Measurements from ENCODE around the gene IFNG-AS1. TPM values are rescaled to one million over a fixed set of nuclear protein-coding genes. Genes with fewer than 3 reads are reported as not detected.
A peak's percentile ranks its signal among the peaks of the same experiment; 100 is the strongest.

IFNG-AS1 gene
- total RNA-seq = not detected

DNA sequence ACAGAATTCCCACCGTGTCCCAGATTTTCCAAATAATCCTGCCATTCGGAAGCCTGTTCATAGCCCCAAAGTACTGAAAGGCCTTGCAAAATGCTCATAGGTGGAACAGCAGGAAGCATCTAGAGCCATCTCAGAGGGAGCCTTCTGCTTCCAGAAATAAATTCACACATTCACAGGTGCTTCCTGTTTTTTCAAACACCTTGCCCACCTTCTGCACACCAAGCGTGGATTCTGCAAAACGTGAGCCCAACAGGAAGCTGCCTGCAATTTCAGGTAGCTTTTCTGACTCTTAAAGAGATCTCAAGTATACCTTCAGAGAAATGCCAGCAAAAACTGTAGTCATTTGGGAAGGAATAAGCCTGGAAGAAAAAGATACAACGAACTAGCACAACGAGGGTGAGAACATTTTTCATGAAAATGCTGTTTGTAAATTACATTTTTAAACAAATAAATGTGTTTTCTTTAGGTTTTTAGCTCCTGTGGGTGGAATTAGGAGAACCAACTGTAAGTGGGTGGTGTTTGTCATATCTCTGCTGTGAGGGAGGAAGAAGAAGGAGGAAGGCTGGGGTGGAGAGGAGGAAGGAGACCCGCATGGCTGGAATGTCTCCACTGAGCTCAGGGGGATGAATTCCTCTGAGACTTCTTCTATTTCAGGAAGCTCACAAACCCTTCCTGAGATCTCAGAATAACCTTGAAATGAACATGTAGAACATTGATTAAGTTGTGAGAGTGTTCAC is at the start of gene IFNG-AS1:
Gene IFNG-AS1 (plus strand): TSS at position 264 of the 737 bp plus-strand sequence.
- Histone ChIP-seq H3K27me3 (no peaks in the 10 kb centered on the region), H3K27ac (no peak within 1 kb of the TSS), H3K4me1 (no peaks in the 10 kb centered on the region), H3K4me3 (no peak within 1 kb of the TSS), H3K36me3 (no peaks in the 10 kb centered on the region), H3K9me3 (no peaks in the 10 kb centered on the region)
- TF ChIP-seq EP300 (IDR thresholded peaks at IDR 0.05) (no peak), POLR2A (IDR thresholded peaks at IDR 0.05) (no peak)
- TF ChIP-seq, protein P1, sequence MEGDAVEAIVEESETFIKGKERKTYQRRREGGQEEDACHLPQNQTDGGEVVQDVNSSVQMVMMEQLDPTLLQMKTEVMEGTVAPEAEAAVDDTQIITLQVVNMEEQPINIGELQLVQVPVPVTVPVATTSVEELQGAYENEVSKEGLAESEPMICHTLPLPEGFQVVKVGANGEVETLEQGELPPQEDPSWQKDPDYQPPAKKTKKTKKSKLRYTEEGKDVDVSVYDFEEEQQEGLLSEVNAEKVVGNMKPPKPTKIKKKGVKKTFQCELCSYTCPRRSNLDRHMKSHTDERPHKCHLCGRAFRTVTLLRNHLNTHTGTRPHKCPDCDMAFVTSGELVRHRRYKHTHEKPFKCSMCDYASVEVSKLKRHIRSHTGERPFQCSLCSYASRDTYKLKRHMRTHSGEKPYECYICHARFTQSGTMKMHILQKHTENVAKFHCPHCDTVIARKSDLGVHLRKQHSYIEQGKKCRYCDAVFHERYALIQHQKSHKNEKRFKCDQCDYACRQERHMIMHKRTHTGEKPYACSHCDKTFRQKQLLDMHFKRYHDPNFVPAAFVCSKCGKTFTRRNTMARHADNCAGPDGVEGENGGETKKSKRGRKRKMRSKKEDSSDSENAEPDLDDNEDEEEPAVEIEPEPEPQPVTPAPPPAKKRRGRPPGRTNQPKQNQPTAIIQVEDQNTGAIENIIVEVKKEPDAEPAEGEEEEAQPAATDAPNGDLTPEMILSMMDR (IDR thresholded peaks at IDR 0.05) = no peak
- 57 to 60% methylated on average over 7 of the region's 7 CpGs for WGBS, 2 donors
- no peak for DNase-seq (ENCODE audit: low spot score in 2 of 2)

DNA sequence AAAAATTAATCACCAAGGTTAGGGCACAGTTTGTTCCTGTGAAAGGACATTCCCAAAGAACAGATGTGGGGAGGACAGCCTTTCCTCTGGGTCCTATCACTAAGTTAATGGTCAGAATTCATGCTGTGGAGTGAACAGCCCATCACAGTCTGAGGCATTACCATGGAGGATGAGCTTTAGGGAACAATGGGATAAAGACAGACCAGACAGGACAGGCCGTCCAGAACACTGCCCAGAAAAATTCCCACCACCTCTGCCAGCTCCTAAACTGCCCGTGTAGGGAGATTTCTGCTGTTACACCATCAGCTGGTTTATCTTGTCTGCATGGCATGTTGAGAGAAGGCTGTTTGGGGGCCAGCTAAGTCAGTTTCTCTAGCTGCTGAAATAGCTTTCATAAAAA is 49.6 kb upstream of the IFNG-AS1 start:
- Histone ChIP-seq H3K9me3 (no peaks in the 10 kb centered on the region), H3K4me3 (no peak overlapping the region), H3K27me3 (no peaks in the 10 kb centered on the region), H3K36me3 (no peaks in the 10 kb centered on the region), H3K4me1 (peaks cover 0 to 9% (median 0%) of the 10 kb centered on the region in 4 donors), H3K27ac (no peak overlapping the region)
- no peak for TF ChIP-seq POLR2A (IDR thresholded peaks at IDR 0.05)
- TF ChIP-seq EP300 (IDR thresholded peaks at IDR 0.05) = no peak
- TF ChIP-seq, protein P1 (IDR thresholded peaks at IDR 0.05) = no peak
- WGBS, 2 donors = 49 to 50% methylated on average over 2 of the region's 2 CpGs
- no peak for DNase-seq (ENCODE audit: low spot score in 2 of 2)

GRCh38 chr12:67940780-67941243 is 48.4 kb upstream of the IFNG-AS1 start:
- H3K36me3 ChIP-seq = no peaks in the 10 kb centered on the region
- 66 to 76% methylated on average over 3 of the region's 3 CpGs for WGBS, 2 donors

GRCh38 chr12:67942724-67943123 is 46.5 kb upstream of the IFNG-AS1 start:
- DNase-seq (ENCODE audit: low spot score in 2 of 2) = no peak
- Histone ChIP-seq H3K27ac (no peak overlapping the region), H3K36me3 (no peaks in the 10 kb centered on the region), H3K4me3 (no peak overlapping the region), H3K27me3 (no peaks in the 10 kb centered on the region), H3K9me3 (no peaks in the 10 kb centered on the region), H3K4me1 (peaks cover 0 to 9% (median 0%) of the 10 kb centered on the region in 4 donors)
- TF ChIP-seq EP300 (IDR thresholded peaks at IDR 0.05) (no peak), POLR2A (IDR thresholded peaks at IDR 0.05) (no peak)
- 70 to 76% methylated on average over 3 of the region's 3 CpGs for WGBS, 2 donors

More at GRCh38 chr12:67940780-67941243, 48.4 kb upstream of the IFNG-AS1 start:
- Histone ChIP-seq H3K9me3 (no peaks in the 10 kb centered on the region), H3K27ac (no peak overlapping the region), H3K4me1 (peaks cover 0 to 9% (median 0%) of the 10 kb centered on the region in 4 donors), H3K27me3 (no peaks in the 10 kb centered on the region), H3K4me3 (no peak overlapping the region)
- TF ChIP-seq, protein P1 (IDR thresholded peaks at IDR 0.05) = no peak
- TF ChIP-seq EP300 (IDR thresholded peaks at IDR 0.05) (no peak), POLR2A (IDR thresholded peaks at IDR 0.05) (no peak)
- no peak for DNase-seq (ENCODE audit: low spot score in 2 of 2)

DNA sequence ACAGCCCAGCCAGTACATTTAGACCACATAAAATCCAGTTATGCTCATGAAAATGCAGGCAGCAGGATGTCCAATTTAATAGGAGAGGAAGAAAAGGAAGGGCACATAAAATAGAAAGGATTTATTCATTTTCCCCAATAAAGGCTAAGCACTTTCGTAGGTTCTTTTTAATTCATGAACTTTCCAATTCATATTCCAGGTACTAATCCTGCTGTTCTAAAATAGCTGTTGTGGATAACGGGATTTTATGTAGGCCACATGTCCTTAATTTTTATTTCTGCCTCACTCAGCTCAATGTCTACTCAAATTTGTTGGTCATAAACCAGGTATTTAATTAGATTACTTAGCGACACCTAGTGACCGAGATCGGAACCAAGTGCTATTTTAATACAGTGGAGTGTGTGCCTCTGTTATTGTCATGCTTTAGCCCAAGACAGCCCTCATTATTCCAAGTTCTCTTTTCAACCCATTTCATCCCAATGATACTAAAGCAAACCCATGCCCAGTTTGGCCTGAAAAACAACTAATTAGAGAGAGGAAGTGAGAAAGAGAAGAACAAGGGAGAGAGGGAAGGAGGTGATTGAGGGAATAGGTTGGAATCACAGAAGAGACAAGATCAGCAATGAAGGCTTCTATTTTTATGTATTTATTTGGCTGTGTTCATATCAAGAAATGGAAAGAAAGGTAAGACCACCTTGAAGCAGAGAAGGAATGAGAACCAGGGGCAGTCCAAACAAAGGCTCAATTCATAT is 45.9 kb upstream of the IFNG-AS1 start:
- peak; percentile 62 to 100 for DNase-seq (ENCODE audit: low spot score in 2 of 2)
- H3K9me3 ChIP-seq = no peaks in the 10 kb centered on the region
- no peak overlapping the region for H3K27ac ChIP-seq
- WGBS, 2 donors = 11 to 13% methylated on average over 5 of the region's 5 CpGs
- H3K36me3 ChIP-seq = no peaks in the 10 kb centered on the region
- H3K4me1 ChIP-seq = peaks cover 0 to 9% (median 0%) of the 10 kb centered on the region in 4 donors
- H3K27me3 ChIP-seq = no peaks in the 10 kb centered on the region
- H3K4me3 ChIP-seq = no peak overlapping the region
- TF ChIP-seq, protein P1 (IDR thresholded peaks at IDR 0.05) = peak; percentile 56 to 82 (median 68)
- no peak for TF ChIP-seq EP300 (IDR thresholded peaks at IDR 0.05)
